ENCODE results near the gene NCR3LG1. TPM values are rescaled to one million over a fixed set of nuclear protein-coding genes. Genes with fewer than 3 reads are reported as not detected.

The NCR3LG1 gene
- total and polyA plus RNA-seq, 2 of the 4 experiments (the other 2 are of a cell fraction) = 1.7 to 4.1 TPM

DNA sequence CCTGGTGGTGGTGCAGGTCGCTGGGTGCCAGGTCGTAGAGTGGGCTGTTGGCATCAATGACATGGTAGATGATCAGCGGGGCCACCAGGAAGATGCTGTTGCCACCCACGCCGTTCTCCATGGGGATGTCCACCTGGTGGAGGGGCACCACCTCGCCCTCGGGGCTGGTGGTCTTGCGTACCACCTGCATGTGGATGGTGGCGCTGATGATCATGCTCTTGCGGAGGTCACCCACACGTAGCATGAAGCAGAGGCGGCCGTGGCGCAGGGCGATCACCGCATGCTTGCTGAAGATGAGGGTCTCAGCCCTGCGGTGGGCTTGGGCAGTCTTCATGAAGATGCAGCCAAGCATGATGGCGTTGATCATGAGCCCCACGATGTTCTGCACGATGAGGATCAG is 35.7 kb downstream of the NCR3LG1 start:
- Histone ChIP-seq H3K79me1 (ENCODE audit: low read depth in 1 of 2, low read length in 2 of 2) (no peaks in the 10 kb centered on the region), H3K4me1 (ENCODE audit: control insufficient read depth, insufficient read depth, low read length) (no peaks in the 10 kb centered on the region; the same call in 1 of the 2 replicates), H2BK20ac (ENCODE audit: low read depth, low read length) (no peak overlapping the region), H3K23ac (ENCODE audit: low read depth, low read length) (no peak overlapping the region), H3K9ac (ENCODE audit: low read depth, low read length) (no peak overlapping the region), H3K4me2 (ENCODE audit: low read depth, low read length) (no peak overlapping the region), H3K36me3 (ENCODE audit: control insufficient read depth, insufficient read depth, low read length) (no peaks in the 10 kb centered on the region), H2AK5ac (ENCODE audit: low read depth, low read length) (no peak overlapping the region), H3K4me3 (ENCODE audit: insufficient read depth, low read depth, low read length) (no peak overlapping the region), H4K5ac (ENCODE audit: low read depth, low read length) (no peak overlapping the region), H2BK5ac (ENCODE audit: low read depth, low read length, poor library complexity, severe bottlenecking) (no peak overlapping the region), H3K9me1 (ENCODE audit: insufficient read depth, low read length) (peaks cover 8% of the 10 kb centered on the region), H3K9me3 (ENCODE audit: control insufficient read depth, insufficient read depth, low read length) (no peaks in the 10 kb centered on the region), H3K18ac (ENCODE audit: low read depth, low read length) (no peak overlapping the region), H3K27ac (ENCODE audit: insufficient read depth, low read length) (no peak overlapping the region), H2BK120ac (ENCODE audit: low read depth, low read length) (no peak overlapping the region), H4K91ac (ENCODE audit: insufficient read depth, low read depth, low read length) (no peak overlapping the region), H3K14ac (replicated peaks; ENCODE audit: low read depth, low read length) (no peak overlapping the region), H3K56ac (ENCODE audit: extremely low read depth, insufficient read depth, low read length) (no peak overlapping the region), H4K8ac (ENCODE audit: low read depth in 2 of 2, low read length in 2 of 2) (no peak overlapping the region), H2AK9ac (replicated peaks; ENCODE audit: low read depth, low read length, poor library complexity) (peak overlapping the region; percentile 19), H2AFZ (replicated peaks; ENCODE audit: low read length, poor library complexity) (no peak overlapping the region), H3K27me3 (ENCODE audit: control insufficient read depth, insufficient read depth, low read length) (peaks cover 24% of the 10 kb centered on the region; the same call in 1 of the 2 replicates), H3K4ac (ENCODE audit: low read depth, low read length) (no peak overlapping the region), H2BK15ac (ENCODE audit: low read depth, low read length) (no peak overlapping the region), H4K20me1 (ENCODE audit: insufficient read depth, low read length) (no peaks in the 10 kb centered on the region)
- in situ Hi-C loops (cut with MboI; ENCODE audit: low sequenced_read_pairs) = no loop called here
- DNase-seq (no peak), ATAC-seq (ENCODE audit: low read depth) (no peak)
- no peak for TF ChIP-seq FOS (IDR thresholded peaks at IDR 0.05; ENCODE audit: low read depth, low read length)
- TF ChIP-seq, protein P1, sequence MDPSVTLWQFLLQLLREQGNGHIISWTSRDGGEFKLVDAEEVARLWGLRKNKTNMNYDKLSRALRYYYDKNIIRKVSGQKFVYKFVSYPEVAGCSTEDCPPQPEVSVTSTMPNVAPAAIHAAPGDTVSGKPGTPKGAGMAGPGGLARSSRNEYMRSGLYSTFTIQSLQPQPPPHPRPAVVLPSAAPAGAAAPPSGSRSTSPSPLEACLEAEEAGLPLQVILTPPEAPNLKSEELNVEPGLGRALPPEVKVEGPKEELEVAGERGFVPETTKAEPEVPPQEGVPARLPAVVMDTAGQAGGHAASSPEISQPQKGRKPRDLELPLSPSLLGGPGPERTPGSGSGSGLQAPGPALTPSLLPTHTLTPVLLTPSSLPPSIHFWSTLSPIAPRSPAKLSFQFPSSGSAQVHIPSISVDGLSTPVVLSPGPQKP (IDR thresholded peaks at IDR 0.05; ENCODE audit: borderline replicate concordance, low read depth, low read length) = no peak
- TF ChIP-seq RAD21 (IDR thresholded peaks at IDR 0.05; ENCODE audit: low read length) = no peak
- no peak for TF ChIP-seq RFX5 (IDR thresholded peaks at IDR 0.05; ENCODE audit: low read depth, low read length)
- no peak for TF ChIP-seq SMC3 (IDR thresholded peaks at IDR 0.05; ENCODE audit: low read depth, low read length)
- no peak for TF ChIP-seq CEBPB (IDR thresholded peaks at IDR 0.05; ENCODE audit: low read depth, low read length)
- TF ChIP-seq MAFK (IDR thresholded peaks at IDR 0.05; ENCODE audit: low read depth, low read length) = no peak
- TF ChIP-seq CHD1 (IDR thresholded peaks at IDR 0.05; ENCODE audit: low read depth, low read length) = no peak
- TF ChIP-seq MXI1 (IDR thresholded peaks at IDR 0.05; ENCODE audit: borderline replicate concordance, low read depth, low read length) = no peak
- no peak for TF ChIP-seq MAZ (IDR thresholded peaks at IDR 0.05; ENCODE audit: borderline replicate concordance, low read depth, low read length)
- TF ChIP-seq BHLHE40 (IDR thresholded peaks at IDR 0.05; ENCODE audit: low read depth, low read length) = no peak
- no peak for TF ChIP-seq POLR2A (IDR thresholded peaks at IDR 0.05; ENCODE audit: low read depth, low read length)
- intact Hi-C loops (cut with micrococcal nuclease) = no loop called here
- CTCF ChIA-PET = interaction anchor here (0.5 to 1.2 kb wide), 5 partner anchors 26 to 180 kb away, joined by 3 read pairs; partner anchors contain the start of gene PIK3C2A
- POLR2A ChIA-PET (ENCODE audit: unreplicated experiment) = no interaction called here
- 98% methylated on average over 17 of the region's 20 CpGs; no CpG with 5 or more reads in 1 of the 2 experiments for WGBS, 2 experiments (ENCODE audit: extremely low coverage in 2 of 2, insufficient read length in 1 of 2)
- no TSS peak for BruUV-seq (replicated peaks)
- dilution Hi-C loops (cut with HindIII; ENCODE audit: low sequenced_read_pairs, unreplicated experiment) = no loop called here
